ENCODE measurements around the gene CWC25.
"Not testable (repeated sequence)": the region's sequence is repeated elsewhere in the genome, so short reads cannot be mapped to it uniquely, and the experiment has no call there.

The CWC25 gene

DNA sequence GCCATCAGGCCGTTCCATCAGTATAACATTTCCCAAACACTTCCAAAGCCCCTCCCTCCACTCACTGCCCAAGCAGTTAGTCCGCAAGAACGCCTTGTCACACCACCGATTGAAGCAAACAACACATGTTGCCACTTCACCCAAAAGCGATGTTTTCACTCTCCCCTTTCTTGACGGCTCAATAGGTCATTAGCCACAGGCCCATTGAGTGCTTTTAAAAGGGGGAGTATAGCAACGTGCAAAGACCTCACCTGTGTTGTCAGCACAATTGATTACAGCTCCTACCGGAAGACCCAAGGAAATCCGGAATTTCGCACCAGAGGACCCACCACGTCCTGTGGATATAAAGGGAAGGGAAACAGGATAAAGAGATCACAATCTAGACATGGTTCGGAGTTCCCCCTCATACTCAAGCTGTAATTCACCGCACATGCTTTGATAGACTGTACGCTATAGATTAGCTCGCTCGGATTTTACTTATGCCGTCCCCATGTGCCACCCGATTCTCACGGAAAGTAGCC, 27.7 kb upstream of the CWC25 start:
- DNase-seq (ENCODE audit: low read depth in 2 of 2): no peak

DNA sequence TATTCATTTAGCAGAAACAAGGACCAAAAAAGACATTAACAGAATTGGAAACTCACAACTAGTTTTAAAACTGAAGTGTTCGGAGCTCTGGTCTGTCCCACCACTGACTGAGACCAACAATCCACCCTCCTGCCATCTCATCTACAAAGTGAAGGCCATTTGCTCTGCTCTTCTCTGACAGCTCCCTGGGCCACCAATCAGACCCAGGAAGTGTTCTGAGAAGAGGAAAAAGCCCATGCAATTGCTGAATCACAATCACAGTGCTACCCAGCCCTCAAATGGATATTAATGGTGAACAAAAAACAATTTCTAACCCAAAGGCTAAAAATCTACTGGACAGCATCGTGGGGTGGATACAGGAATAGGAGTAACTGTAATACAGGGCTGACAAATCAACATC, 26.3 kb upstream of the CWC25 start:
- DNase-seq (ENCODE audit: low read depth in 2 of 2): no peak

DNA sequence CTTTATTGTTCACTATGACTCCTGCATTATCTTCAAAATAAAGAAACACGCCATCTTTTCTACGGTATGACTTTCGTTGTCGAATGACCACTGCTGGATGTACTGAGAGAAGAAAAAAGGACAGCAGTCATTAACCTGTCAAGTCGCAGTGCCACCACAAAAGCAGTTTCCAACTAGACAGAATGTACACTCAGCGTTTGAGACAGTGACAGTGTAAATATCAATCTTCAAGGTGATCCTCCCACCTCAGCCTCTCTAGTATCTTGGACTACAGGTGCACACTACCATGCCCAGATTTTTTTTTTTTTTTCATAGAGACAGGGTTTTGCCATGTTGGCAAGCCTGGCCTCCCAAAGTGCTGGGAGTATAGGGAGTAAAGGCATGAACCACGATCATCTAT, 25.3 kb upstream of the CWC25 start:
- no peak for DNase-seq (ENCODE audit: low read depth in 2 of 2)

DNA sequence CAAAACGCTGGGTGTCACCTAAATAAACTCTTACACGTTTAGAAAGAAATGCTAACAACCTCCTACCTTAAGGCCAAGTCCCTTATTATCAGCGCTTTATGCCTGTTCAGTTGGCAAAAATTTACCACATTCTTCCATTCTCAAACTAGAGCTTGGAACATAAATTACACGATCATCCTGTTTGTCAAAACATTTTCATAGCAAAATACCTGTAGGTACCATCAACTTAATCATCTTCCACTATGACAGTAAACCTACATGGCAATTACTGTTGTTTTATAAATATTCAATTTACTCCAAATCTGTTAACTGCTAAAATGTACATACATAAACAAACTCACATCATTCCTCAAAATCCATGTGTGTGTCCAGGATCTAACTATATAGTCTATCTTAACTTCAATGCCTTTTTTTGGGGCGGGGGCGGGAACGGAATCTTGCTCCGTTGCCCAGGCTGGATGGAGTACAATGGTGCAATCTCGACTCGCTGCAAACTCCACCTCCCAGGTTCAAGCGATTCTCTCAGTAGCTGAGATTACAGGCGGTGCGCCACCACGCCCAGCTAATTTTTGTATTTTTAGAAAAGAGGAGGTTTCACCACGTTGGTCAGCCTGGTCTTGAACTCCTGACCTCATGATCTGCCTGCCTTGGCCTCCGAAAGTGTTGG, 24.0 kb upstream of the CWC25 start:
- no peak for DNase-seq (ENCODE audit: low read depth in 2 of 2)

DNA sequence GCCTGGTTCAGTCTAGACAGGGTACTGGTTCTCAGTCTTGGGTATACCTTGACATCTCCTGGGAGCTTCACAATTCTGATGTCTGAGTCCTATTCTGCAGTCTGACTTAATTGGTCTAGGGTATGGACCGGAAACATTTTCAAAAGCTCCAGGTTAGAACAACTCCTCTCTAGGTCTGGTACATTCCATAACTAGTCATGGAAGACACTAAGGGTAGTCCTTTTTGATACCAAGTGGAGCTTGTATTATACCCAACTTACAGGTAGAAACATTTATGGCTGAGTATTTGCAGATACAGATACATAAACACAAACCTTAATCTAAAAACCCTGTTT, 23.4 kb upstream of the CWC25 start:
- no peak for DNase-seq (ENCODE audit: low read depth in 2 of 2)

DNA sequence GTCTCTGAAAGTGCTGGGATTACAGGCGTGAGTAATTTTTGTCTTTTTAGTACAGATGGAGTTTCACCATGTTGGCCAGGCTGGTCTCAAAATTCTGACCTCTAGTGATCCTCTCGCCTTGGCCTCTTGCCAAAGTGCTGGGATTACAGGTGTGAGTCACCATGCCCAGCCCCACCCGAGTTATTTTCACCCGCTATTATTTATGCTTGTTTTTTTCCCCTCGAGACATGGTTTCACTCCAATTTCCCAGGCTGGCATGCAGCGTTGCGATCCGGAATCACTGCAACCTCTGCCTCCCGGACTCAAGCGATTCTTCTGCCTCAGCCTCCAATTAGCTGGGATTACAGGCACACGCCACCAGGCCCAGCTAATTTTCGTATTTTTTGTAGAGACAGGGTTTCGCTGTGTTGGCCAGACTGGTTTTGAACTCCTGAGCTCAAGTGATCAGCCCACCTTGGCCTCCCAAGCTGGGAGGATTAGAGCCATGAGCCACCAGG, 19.2 kb upstream of the CWC25 start:
- no peak for DNase-seq (ENCODE audit: low read depth in 2 of 2)

DNA sequence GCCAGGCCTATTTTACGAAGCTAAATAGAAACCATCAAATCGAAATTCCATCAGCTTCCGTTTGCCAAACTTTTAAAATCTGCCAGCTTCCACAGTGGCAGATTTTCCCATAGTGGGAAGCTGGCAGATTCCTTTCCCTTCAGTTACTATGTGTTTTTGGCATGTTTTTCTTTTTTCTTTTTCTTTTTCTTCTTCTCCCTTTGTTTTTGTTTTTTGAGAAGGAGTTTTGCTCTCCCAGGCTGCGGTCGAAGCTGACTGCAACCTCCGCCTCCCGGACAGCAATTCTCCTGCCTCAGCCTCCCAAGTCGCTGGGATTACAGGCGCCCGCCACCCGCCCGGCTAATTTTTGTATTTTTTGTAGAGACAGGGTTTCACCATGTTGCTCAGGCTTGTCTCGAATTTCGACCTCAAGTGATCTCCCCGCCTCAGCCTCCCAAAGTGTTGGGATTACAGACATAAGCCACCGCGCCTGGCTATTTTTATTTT, 684 bp upstream of the CWC25 start:
- no peak for DNase-seq (ENCODE audit: low read depth in 2 of 2)

DNA sequence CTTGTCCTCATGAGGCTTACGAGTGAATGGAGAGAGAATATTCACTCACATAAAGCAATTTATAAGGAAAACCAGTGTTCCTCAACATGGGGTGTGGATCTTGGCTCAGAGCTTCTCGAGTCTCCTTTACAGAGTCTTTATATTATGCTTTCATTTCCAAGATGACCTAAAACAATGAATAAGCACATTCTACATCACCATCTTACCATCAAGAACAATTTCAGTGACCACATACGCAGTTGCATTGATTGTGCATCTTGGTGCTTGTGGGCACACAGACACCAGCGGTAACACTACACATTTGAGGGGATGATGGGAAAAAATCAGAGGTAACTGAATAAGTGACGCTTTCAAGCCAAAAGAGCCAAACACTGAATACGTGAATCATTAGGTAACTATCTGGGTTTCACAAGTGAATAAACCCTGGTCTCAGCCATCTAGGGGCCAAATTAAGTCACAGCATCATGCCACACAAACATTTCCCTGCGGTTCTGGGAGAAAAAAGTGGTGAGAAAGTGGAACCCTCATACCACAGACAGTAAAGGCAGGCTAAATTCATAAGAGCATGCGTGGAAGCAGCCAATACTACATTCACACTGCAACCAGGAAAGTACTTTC, 9.4 kb downstream of the CWC25 start:
- no peak for DNase-seq (ENCODE audit: low read depth in 2 of 2)

DNA sequence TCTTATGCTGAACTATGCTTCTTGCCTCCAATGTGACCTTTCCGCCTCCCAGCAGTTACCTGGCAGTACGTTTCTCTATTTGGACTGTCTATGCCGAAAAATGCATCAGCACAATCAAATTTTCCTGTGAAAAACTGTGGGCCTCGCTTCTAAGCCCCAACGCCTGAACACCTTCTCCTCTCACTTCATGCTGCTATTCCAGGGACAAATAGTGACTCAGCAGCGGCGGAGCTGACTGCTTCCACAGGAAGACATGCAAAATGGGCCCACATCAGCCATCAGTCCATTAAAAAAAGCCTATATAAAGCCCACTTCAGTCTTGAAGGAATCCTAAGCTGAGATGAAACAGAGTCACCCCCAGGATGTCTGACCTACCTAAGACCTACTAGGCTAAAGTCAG, 15.3 kb downstream of the CWC25 start:
- no peak for DNase-seq (ENCODE audit: low read depth in 2 of 2)

DNA sequence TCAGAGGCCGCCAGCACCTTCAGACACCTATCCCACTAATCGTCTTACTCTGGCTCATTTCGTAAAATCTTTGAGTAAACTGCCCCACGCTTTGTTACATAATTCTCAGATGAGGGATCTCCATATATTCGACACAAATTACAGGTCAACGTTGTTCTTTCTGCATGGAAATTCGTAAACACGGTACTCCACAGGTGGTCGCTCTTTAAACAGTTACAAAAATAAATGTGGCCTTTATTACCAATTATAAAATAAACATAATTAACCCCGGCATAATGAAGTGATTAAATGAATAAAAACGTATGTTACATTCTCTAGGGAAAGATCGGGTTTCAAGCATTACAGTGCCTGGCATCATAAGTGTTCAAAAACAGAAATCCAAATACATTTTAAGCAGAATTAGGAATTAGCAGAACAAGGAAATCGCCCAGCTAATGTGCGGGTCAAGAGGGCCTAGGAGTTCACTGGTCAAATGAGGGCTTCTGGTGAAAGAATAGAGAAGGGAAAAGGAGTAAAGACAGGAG, 24.8 kb downstream of the CWC25 start:
- no peak for DNase-seq (ENCODE audit: low read depth in 2 of 2)

DNA sequence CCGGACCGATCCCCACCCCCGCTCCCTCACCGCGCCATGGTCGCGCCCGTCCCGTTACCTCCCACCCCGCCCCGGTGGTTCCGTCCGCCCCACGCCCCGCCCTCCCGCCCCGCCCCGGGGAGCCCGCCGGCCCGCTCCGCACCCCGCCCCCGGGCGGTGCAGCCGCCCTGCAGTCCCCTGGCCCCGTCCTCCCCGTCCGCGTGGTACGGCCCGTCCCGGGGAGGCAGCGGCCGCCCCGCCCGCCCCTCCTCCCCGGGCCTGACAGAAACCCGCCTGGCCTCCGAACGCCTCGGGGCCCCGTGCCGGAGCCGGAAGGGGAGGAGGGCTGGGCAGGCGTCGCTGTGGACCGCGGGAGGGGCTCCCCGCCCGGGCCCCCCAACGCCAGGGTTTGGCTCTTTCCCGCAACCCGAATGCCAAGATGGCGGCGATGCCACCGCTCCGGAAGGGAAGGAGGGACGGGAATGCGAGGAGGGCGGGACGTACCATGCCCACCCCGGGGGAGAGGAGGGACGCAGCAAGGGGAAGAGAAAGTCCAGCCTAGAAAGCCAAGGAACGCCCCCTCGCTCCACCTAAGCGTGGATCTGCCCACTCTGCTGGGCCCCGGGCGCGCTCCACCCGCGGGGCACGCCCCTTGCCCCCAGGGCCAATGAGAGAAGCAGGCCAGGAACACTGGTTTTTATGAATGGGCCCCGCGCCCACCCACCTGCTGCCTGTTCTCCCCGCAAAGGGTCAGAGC, 25.5 kb downstream of the CWC25 start, which contains the start of gene PIP4K2B:
Gene PIP4K2B, minus strand, starts transcription at position 56 of the 736 bp plus-strand sequence. CDS start 132 bp downstream, outside the sequence.
- DNase-seq (ENCODE audit: low read depth in 2 of 2): peak; percentile 85 to 86

DNA sequence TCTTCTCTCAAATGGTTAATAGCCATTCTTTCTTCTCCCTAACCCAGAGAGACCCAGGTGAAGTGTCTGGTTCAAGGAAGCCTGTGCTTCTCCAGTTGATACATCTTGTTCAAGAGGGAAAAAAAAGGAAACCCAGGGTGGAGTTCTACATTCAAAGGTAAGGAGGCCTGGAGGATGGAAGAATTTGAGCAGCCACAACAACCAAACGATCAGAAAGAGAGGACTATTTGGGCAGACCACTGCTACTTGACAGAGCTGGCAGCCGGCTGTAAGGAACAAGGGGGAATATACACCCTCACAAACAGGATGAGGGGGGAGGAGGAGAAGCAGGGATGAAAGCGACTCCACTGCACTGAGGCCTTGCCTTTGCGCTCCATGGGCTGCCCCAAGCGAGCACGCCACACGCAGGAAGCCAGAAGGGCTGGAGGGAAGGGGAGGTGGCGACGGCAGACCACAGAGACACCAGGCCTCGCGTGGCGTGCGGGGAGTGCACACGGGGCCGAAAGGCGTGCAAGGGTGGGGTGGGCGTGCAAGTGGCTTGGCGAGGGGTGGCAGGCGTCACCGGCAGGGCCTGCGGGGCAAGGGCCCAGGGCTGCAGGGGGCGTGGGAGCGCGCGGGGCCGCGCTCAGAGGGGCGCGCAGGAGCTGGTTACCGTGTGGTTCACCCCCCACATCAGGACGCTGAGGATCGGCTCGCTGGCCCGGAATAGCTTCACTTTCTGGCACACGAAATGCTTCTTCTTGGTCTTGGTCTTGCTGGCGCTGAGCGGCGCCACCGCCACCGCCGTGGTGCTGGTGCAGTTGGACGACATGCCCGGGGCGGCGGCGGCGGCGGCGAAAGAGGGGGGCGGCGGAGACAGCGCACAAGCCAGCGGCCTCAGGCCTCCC, 26.3 kb downstream of the CWC25 start:
- DNase-seq (ENCODE audit: low read depth in 2 of 2): peak; percentile 18 to 22

DNA sequence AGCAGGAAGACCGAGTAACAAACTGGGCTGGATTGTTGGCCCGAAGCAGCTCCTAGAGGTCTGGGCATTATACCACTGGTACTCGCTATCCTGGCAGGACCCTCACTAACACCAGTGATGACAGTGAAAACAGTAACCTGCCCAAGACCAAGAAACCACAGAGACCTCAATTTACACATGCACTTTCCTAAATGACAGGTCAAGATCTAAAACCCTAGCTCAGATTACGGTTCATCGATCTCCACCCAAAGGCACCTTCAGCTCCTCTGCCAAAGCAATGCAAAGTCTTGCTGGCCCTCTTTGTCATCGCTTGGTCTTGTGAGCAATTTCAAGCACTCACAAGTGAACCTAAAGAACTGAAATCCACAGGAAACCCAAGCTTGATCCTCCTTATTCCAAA, 27.3 kb downstream of the CWC25 start:
- no peak for DNase-seq (ENCODE audit: low read depth in 2 of 2)

DNA sequence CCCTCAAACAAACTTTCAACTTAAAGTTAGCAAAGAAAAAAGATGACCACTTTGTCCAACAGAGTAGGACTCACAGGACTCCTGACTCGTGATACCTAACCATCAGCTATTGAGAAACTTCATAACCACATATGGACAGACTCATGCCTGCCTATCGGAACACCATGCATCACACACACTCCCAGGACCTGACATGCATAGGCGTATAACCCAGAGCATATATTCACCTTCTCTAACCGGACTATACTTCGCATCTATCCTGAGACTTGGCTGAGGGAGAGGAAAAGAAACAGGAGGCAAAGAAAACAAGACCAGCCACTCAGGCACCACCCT, 28.0 kb downstream of the CWC25 start:
- no peak for DNase-seq (ENCODE audit: low read depth in 2 of 2)

DNA sequence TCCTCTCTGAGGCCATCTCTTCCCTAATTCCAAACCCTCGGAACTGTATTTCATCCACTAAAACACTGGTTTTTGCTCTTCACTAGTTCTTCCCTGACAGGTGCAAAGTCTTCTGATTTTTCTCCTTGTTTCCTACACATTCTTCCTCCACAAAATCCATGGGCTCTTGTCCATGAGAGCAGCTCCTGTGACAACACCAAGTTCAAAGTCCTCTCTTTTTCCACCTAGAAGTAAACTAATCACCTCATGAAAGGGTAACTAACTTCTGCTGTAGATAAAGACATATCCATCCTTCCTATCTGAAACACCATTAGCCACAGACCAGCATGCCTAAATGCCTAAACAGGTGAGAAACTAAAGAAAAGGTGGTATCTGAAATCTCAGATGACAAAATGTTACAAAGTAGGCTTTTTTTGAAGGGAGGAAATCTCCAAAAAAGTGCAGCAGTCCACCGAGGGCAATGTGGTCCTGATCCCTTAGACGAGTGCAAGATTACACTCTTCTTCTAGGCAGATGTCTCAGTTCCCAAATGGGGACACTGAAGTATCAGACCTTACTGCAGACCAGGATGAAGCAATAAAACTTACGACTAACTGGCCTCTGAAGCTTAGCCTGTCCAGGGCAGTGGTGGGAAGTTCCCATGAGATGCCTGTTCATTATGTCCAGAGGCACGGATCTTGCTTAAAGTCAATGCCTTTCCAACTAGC, 28.5 kb downstream of the CWC25 start:
- DNase-seq (ENCODE audit: low read depth in 2 of 2): no peak

DNA sequence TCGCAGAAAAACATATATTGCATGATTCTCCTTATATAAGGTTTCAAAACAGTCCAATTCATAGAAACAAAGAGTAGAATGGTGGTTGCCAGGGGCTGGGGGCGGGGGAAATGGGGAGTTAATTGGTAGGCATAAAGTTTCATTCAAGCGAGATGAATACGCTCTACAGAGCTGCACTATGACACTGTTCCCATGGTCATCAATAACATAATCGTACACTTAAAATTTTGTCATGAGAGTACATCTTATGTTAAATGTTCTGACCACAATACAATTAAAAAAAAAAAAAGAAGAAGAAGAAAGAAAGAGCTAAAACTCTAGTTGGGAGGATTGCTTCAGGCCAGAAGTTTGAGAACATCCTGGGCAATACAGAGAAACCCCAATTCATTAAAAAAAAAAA, 30.9 kb downstream of the CWC25 start:
- no peak for DNase-seq (ENCODE audit: low read depth in 2 of 2)

DNA sequence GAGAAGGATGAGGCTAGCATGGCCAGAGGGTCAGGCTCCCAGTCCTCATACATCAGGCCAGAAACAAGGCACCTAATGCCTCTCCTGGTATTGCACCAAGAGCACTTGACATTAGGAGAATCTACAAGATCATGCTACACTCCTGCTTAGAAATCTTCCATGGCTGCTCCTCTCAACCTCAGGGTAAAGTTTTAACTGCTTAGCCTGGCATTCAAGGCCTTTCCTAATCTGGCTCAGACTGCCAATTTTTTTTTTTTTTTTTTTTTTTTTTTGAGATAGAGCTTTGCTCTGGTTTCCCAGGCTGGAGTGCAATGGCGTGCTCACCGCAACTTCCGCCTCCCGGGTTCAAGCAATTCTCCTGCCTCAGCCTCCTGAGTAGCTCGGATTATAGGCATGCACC, 34.0 kb downstream of the CWC25 start:
- no peak for DNase-seq (ENCODE audit: low read depth in 2 of 2)

DNA sequence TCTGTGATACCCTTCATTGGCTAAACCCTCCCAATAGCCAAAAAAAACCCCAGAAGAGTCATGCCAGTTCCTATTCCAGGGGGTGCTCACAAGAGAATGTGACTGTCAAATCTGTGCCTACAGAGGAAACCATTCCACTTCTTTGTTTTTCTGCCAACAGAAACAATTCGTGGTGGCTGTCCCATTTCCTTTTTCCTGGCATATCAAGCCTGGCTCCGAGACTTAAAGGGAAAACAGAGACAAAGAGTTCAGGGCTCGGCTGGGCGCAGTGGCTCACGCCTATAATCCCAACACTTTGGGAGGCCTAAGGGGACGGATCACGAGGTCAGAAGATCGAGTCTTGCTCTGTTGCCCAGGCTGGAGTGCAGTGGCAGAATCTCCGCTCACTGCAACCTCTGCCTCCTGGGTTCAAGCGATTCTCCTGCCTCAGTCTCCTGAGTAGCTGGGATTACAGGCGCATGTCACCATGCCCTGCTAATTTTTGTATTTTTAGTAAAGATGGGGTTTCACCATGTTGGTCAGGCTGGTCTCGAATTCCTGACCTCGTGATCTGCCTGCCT, 34.9 kb downstream of the CWC25 start:
- DNase-seq (ENCODE audit: low read depth in 2 of 2): not testable (repeated sequence)

DNA sequence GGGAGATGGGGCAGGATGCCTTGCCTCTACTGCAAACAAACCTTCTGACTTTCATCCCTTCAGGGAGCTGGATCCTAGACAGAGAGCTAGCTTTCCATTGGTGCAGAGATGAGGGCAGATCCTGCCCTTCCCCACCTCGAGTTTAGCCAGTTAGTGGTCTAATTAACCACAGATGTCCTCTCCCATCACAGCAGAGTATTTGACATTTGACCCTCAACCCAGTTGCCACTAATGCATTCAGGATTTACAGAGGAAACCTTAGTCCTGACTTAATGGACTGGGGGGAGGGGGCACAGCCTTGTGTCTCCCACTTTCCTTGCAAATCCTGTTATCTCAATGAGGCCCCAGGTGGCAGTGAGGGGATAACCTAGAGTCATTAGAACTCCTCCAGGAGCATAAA, 35.9 kb downstream of the CWC25 start:
- no peak for DNase-seq (ENCODE audit: low read depth in 2 of 2)

DNA sequence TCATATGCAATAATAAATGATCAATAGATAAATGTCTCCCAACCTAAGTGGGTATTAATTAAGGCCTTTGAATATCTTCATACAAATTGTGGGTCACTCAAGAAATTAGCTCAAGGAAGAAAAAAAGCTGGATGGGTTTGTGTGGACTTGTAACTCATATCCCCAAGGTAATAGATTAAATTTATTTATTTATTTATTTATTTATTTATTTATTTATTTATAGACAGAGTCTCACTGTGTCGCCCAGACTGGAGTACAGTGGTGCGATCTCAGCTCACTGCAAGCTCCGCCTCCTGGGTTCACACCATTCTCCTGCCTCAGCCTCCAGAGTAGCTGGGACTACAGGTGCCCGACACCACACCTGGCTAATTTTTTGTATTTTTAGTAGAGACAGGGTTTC, 37.1 kb downstream of the CWC25 start:
- DNase-seq (ENCODE audit: low read depth in 2 of 2): not testable (repeated sequence)

DNA sequence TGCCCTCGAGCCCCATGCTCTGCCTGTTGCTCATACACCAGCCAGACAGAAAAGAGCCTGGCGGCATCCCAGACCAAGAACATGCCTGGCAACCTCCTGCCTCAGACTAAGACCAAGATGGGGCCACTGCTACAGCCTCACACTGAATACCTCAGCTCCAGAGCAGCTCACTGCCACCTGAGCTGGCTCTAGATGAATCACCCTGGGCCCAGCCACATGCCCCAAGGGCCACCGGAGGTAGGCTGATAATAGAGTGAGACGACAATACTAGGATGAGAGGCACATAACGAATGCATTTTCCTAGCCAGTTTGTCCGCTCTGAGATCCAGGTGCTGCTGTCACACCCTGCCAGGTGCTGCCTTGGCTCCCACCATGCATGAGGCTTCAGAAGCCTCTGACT, 38.7 kb downstream of the CWC25 start:
- no peak for DNase-seq (ENCODE audit: low read depth in 2 of 2)

Data from stimulated activated CD4-positive, alpha-beta T cell treated with anti-CD3 and anti-CD28 coated beads, Interleukin-15, amount 100 ng/mL, for 48 hours (primary cell).